HFF-Myc (cell line): ENCODE results near the gene TMC2.

Experiments
- DNase-seq: peaks from one replicate; pipeline ENCODE4 v3.0.0-alpha.2; 2011; ENCODE audit warnings: low read depth; ENCODE audit errors: extremely low read depth
- H3K4me3 ChIP-seq: replicated peaks from 2 replicates; pipeline ENCODE4 v1.5.1; 2011; ENCODE audit warnings: low read depth, mild to moderate bottlenecking, control low read depth, low read length
- TF ChIP-seq, protein P1 (sequence below): IDR thresholded peaks from 2 replicates; pipeline ENCODE4 v1.5.1; 2012; ENCODE audit warnings: mild to moderate bottlenecking, low read depth, low read length, control low read depth; ENCODE audit errors: missing control alignments

The TMC2 gene

DNA sequence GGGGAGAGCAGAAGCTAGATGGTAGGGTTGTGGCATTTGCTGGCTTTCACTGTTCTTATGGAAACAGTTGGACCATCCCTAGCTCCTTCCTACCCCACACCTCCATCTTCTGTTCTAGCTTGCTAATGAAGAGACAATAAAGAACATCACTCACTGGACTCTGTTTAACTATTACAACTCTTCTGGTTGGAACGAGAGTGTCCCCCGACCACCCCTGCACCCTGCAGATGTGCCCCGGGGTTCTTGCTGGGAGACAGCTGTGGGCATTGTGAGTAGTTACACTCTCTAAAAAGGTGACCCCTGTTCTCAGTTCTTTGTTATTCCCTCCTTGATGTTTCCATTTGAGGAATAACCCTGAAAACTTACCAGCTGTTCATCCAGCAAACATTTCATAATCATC, 75.7 kb downstream of the TMC2 start:
- no peak overlapping the region for H3K4me3 ChIP-seq
- TF ChIP-seq, protein P1, sequence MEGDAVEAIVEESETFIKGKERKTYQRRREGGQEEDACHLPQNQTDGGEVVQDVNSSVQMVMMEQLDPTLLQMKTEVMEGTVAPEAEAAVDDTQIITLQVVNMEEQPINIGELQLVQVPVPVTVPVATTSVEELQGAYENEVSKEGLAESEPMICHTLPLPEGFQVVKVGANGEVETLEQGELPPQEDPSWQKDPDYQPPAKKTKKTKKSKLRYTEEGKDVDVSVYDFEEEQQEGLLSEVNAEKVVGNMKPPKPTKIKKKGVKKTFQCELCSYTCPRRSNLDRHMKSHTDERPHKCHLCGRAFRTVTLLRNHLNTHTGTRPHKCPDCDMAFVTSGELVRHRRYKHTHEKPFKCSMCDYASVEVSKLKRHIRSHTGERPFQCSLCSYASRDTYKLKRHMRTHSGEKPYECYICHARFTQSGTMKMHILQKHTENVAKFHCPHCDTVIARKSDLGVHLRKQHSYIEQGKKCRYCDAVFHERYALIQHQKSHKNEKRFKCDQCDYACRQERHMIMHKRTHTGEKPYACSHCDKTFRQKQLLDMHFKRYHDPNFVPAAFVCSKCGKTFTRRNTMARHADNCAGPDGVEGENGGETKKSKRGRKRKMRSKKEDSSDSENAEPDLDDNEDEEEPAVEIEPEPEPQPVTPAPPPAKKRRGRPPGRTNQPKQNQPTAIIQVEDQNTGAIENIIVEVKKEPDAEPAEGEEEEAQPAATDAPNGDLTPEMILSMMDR: no peak
- DNase-seq: no peak

GRCh38 chr20:2616634-2617033, 80.3 kb downstream of the TMC2 start:
- no peak overlapping the region for H3K4me3 ChIP-seq
- DNase-seq: no peak
- TF ChIP-seq, protein P1: no peak

DNA sequence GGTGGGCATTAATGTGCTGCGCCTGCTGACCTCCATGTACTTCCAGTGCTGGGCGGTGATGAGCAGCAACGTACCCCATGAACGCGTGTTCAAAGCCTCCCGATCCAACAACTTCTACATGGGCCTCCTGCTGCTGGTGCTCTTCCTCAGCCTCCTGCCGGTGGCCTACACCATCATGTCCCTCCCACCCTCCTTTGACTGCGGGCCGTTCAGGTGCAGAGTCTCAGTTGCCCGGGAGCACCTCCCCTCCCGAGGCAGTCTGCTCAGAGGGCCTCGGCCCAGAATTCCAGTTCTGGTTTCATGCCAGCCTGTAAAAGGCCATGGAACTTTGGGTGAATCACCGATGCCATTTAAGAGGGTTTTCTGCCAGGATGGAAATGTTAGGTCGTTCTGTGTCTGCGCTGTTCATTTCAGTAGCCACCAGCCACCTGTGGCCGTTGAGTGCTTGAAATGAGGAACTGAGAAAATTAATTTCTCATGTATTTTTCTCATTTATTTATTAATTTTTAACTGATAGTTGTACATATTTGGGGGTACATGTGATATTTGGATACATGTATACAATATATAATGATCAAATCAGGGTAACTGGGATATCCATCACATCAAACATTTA, 80.8 kb downstream of the TMC2 start:
- TF ChIP-seq, protein P1: no peak
- H3K4me3 ChIP-seq: no peak overlapping the region
- no peak for DNase-seq

DNA sequence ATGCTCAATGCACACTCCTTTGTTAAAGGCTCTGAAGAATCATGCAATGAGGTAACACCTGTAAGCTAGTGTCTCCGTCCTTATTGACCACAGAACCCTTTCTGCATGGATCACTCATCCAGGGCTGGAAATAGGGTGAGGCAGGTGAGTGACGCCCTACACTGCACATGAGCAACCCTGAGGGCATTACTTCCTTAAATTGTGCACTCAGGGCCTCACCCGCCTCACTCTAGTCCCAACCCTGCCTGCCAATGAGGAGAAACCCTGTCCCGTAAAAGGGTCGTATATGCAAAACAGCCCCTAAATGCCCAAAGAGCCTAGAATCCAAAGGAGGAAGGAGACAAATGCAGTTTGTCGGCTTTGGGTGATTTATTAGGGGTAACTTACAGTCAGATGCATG, 82.4 kb downstream of the TMC2 start:
- no peak overlapping the region for H3K4me3 ChIP-seq
- no peak for DNase-seq
- TF ChIP-seq, protein P1: no peak

GRCh38 chr20:2619337-2619736, 83.0 kb downstream of the TMC2 start:
- TF ChIP-seq, protein P1: no peak
- H3K4me3 ChIP-seq: no peak overlapping the region
- no peak for DNase-seq

- DNase-seq: no peak
- TF ChIP-seq, protein P1: no peak
- H3K4me3 ChIP-seq: no peak overlapping the region
These were observed 83.7 kb downstream of the TMC2 start for GRCh38 chr20:2619961-2620595.

DNA sequence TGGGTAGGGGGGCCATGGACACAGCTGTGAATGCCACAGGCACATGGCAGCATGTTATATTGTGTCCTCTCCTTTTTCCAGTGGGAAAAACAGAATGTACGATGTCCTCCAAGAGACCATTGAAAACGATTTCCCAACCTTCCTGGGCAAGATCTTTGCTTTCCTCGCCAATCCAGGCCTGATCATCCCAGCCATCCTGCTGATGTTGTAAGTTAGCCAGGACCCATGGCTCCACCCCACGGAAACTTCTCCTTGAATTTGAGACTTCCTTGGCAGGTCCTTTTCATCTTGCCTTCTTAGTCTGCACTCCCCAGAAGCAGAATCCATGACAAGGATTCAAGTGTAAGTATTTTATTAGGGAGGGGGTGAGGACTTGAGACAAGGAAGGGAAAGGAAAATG, 87.8 kb downstream of the TMC2 start:
- TF ChIP-seq, protein P1: no peak
- no peak for DNase-seq
- no peak overlapping the region for H3K4me3 ChIP-seq
